WTC11 (cell line): Measurements from ENCODE around the gene PLEKHH3. TPM values are rescaled to one million over a fixed set of nuclear protein-coding genes. Genes with fewer than 3 reads are reported as not detected.

Source experiments
- ATAC-seq: fragments of 200-7000 bp; cut with Tn5 transposase; 2 replicates; pipeline ENCODE4 v1.10.0; 2021; ENCODE audit warnings: mild to moderate bottlenecking, moderate library complexity
- CTCF ChIA-PET: fragments of 300-600 bp; sonication (Branson Sonifier 250); formaldehyde crosslinking; loops from one replicate; lab custom pipeline; 2021; ENCODE audit warnings: antibody characterized with exemption; lab: Charles Lee
- POLR2A ChIA-PET: fragments of 350-600 bp; sonication (Branson Sonifier 250); formaldehyde crosslinking; loops from one replicate; lab custom pipeline; 2021; ENCODE audit warnings: antibody characterized with exemption; lab: Charles Lee
- DNase-seq: peaks from one replicate; pipeline ENCODE4 v3.0.0; 2021; ENCODE audit warnings: low spot score
- H3K27ac Mint-ChIP-seq: 2 replicates; pipeline ENCODE4 v1.8.0; 2021; ENCODE audit warnings: mixed read lengths
- H3K27me3 Mint-ChIP-seq: 2 replicates; pipeline ENCODE4 v1.8.0; 2021; ENCODE audit warnings: low read depth, mild to moderate bottlenecking, moderate library complexity, mixed read lengths
- H3K36me3 Mint-ChIP-seq: 2 replicates; pipeline ENCODE4 v1.8.0; 2021; ENCODE audit warnings: mixed read lengths
- H3K4me1 Mint-ChIP-seq: 2 replicates; pipeline ENCODE4 v1.8.0; 2022; ENCODE audit warnings: mixed read lengths
- H3K4me3 Mint-ChIP-seq: 2 replicates; pipeline ENCODE4 v1.8.0; 2021; ENCODE audit warnings: mild to moderate bottlenecking, moderate library complexity, mixed read lengths
- H3K9me3 Mint-ChIP-seq: 2 replicates; pipeline ENCODE4 v1.8.0; 2021; ENCODE audit warnings: mixed read lengths
- ATF3 ChIP-seq: sonication (generic); formaldehyde crosslinking; conservative IDR thresholded peaks from 2 replicates; pipeline ENCODE4 v1.8.1; 2022; ENCODE audit warnings: mild to moderate bottlenecking, missing genetic modification reagents
- CBFB ChIP-seq: sonication (generic); formaldehyde crosslinking; IDR thresholded peaks from 2 replicates; pipeline ENCODE4 v1.8.1; 2022; ENCODE audit warnings: mild to moderate bottlenecking, low read depth, missing genetic modification reagents
- E2F5 ChIP-seq: sonication (generic); formaldehyde crosslinking; IDR thresholded peaks from 2 replicates; pipeline ENCODE4 v1.8.1; 2022; ENCODE audit warnings: mild to moderate bottlenecking, moderate library complexity, missing genetic modification reagents
- ELF4 ChIP-seq: sonication (generic); formaldehyde crosslinking; IDR thresholded peaks from 2 replicates; pipeline ENCODE4 v1.8.1; 2022; ENCODE audit warnings: low read depth, mild to moderate bottlenecking, moderate library complexity, missing genetic modification reagents
- ETV6 ChIP-seq: sonication (generic); formaldehyde crosslinking; IDR thresholded peaks from 2 replicates; pipeline ENCODE4 v1.8.1; 2022; ENCODE audit warnings: mild to moderate bottlenecking, missing genetic modification reagents
- GRHL2 ChIP-seq: fragments of 250-450 bp; sonication (Bioruptor Pico); IDR thresholded peaks from 2 replicates; pipeline ENCODE4 v1.8.0; 2022; ENCODE audit warnings: mild to moderate bottlenecking, moderate library complexity; ENCODE audit not compliant: insufficient replicate concordance, severe bottlenecking
- HMGA2 ChIP-seq: fragments of 250-450 bp; sonication (Bioruptor Pico); IDR thresholded peaks from 2 replicates; pipeline ENCODE4 v1.4.0; 2021; ENCODE audit warnings: mild to moderate bottlenecking, moderate library complexity
- IRF2 ChIP-seq: sonication (generic); formaldehyde crosslinking; IDR thresholded peaks from 2 replicates; pipeline ENCODE4 v1.8.0; 2022; ENCODE audit warnings: low read depth, missing genetic modification reagents, borderline replicate concordance
- KAT7 ChIP-seq: sonication (generic); formaldehyde crosslinking; IDR thresholded peaks from 2 replicates; pipeline ENCODE4 v1.8.1; 2023; ENCODE audit warnings: missing genetic modification reagents, mild to moderate bottlenecking, borderline replicate concordance
- MAX ChIP-seq: sonication (generic); formaldehyde crosslinking; IDR thresholded peaks from 2 replicates; pipeline ENCODE4 v1.8.0; 2022; ENCODE audit warnings: mild to moderate bottlenecking, missing genetic modification reagents
- MXD4 ChIP-seq: fragments of 250-450 bp; sonication (Bioruptor Pico); IDR thresholded peaks from 2 replicates; pipeline ENCODE4 v1.8.0; 2021; ENCODE audit warnings: mild to moderate bottlenecking, moderate library complexity, borderline replicate concordance
- NFATC4 ChIP-seq: fragments of 250-450 bp; sonication (Bioruptor Pico); IDR thresholded peaks from 2 replicates; pipeline ENCODE4 v1.9.0; 2021; ENCODE audit warnings: mild to moderate bottlenecking
- SOX15 ChIP-seq: fragments of 250-450 bp; sonication (Bioruptor Pico); IDR thresholded peaks from 2 replicates; pipeline ENCODE4 v1.9.0; 2021; ENCODE audit warnings: mild to moderate bottlenecking
- TEAD1 ChIP-seq: sonication (generic); formaldehyde crosslinking; IDR thresholded peaks from 2 replicates; pipeline ENCODE4 v1.8.0; 2022; ENCODE audit warnings: mild to moderate bottlenecking, missing genetic modification reagents
- TP53 ChIP-seq: sonication (generic); formaldehyde crosslinking; IDR thresholded peaks from 2 replicates; pipeline ENCODE4 v1.8.1; 2023; ENCODE audit warnings: mild to moderate bottlenecking, missing genetic modification reagents
- ZBTB43 ChIP-seq: sonication (generic); formaldehyde crosslinking; IDR thresholded peaks from 2 replicates; pipeline ENCODE4 v1.8.1; 2023; ENCODE audit warnings: mild to moderate bottlenecking, missing genetic modification reagents
- ZNF219 ChIP-seq: sonication (generic); formaldehyde crosslinking; IDR thresholded peaks from 2 replicates; pipeline ENCODE4 v1.8.0; 2023; ENCODE audit warnings: missing genetic modification reagents, mild to moderate bottlenecking, borderline replicate concordance
- ZNF232 ChIP-seq: sonication (generic); formaldehyde crosslinking; IDR thresholded peaks from 2 replicates; pipeline ENCODE4 v1.8.0; 2022; ENCODE audit warnings: mild to moderate bottlenecking, missing genetic modification reagents
- ZNF281 ChIP-seq: sonication (generic); formaldehyde crosslinking; IDR thresholded peaks from 2 replicates; pipeline ENCODE4 v1.8.0; 2023; ENCODE audit warnings: mild to moderate bottlenecking, missing genetic modification reagents
- ZNF317 ChIP-seq: sonication (generic); formaldehyde crosslinking; IDR thresholded peaks from 2 replicates; pipeline ENCODE4 v1.8.1; 2023; ENCODE audit warnings: low read depth, mild to moderate bottlenecking, moderate library complexity, missing genetic modification reagents, borderline replicate concordance
- ZNF671 ChIP-seq: fragments of 250-450 bp; sonication (Bioruptor Pico); IDR thresholded peaks from 2 replicates; pipeline ENCODE4 v1.8.0; 2021; ENCODE audit warnings: mild to moderate bottlenecking
- total RNA-seq: library from RNA; stranded (reverse); gene quantifications from 3 replicates; pipeline ENCODE4 v1.2.3, GENCODE V29; 2021
- TF ChIP-seq, protein P1 (sequence below): sonication (generic); formaldehyde crosslinking; IDR thresholded peaks from 2 replicates; pipeline ENCODE4 v1.8.0; 2023; ENCODE audit warnings: missing genetic modification reagents, mild to moderate bottlenecking, borderline replicate concordance
- TF ChIP-seq, protein P2 (sequence below): sonication (generic); formaldehyde crosslinking; IDR thresholded peaks from 2 replicates; pipeline ENCODE4 v1.8.0; 2023; ENCODE audit warnings: missing genetic modification reagents

PLEKHH3 gene
- total RNA-seq, 1 experiment from 2014 or later: 40.2 TPM

- no peak for TF ChIP-seq KAT7 (CRISPR knock-in tag)
- TF ChIP-seq TP53 (CRISPR knock-in tag): no peak
- TF ChIP-seq, protein P1, sequence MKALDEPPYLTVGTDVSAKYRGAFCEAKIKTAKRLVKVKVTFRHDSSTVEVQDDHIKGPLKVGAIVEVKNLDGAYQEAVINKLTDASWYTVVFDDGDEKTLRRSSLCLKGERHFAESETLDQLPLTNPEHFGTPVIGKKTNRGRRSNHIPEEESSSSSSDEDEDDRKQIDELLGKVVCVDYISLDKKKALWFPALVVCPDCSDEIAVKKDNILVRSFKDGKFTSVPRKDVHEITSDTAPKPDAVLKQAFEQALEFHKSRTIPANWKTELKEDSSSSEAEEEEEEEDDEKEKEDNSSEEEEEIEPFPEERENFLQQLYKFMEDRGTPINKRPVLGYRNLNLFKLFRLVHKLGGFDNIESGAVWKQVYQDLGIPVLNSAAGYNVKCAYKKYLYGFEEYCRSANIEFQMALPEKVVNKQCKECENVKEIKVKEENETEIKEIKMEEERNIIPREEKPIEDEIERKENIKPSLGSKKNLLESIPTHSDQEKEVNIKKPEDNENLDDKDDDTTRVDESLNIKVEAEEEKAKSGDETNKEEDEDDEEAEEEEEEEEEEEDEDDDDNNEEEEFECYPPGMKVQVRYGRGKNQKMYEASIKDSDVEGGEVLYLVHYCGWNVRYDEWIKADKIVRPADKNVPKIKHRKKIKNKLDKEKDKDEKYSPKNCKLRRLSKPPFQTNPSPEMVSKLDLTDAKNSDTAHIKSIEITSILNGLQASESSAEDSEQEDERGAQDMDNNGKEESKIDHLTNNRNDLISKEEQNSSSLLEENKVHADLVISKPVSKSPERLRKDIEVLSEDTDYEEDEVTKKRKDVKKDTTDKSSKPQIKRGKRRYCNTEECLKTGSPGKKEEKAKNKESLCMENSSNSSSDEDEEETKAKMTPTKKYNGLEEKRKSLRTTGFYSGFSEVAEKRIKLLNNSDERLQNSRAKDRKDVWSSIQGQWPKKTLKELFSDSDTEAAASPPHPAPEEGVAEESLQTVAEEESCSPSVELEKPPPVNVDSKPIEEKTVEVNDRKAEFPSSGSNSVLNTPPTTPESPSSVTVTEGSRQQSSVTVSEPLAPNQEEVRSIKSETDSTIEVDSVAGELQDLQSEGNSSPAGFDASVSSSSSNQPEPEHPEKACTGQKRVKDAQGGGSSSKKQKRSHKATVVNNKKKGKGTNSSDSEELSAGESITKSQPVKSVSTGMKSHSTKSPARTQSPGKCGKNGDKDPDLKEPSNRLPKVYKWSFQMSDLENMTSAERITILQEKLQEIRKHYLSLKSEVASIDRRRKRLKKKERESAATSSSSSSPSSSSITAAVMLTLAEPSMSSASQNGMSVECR (CRISPR knock-in tag): no peak
These were observed 6.7 kb upstream of the PLEKHH3 start (continued) for GRCh38 chr17:42683407-42684034.

DNA sequence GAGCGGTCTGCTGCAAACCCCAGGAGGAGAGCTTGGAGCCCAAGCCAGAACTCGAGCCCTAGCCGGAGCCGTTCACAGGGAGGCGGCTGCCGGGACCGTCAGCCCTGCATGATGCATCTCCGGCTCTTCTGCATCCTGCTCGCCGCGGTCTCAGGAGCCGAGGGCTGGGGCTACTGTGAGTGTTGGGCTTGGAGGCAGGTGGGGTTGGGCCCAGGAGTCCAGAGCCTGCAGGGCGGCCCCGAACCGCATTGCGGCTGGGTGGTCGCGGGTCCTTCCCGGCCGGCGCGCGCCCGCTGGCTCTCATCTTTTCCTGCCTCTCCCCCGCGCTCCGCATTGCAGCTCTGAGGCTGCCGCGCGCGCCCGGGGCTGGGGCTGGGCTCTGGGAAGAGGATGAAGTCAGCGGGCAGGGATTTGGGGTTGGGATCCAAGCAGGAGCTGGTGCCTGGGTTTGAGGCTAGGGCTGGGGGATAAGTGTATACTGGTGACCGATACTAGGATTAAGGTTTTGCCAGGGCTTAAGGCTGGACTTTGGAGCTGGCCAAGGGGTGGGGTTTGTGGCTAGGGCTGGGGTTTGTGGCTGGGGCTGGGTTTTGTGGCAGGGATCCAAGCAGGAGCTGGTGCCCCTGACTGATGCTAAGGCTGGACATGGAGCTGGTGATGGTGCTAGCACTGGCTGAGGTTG, 6.1 kb upstream of the PLEKHH3 start:
- Mint-ChIP-seq H3K36me3 (peaks cover 14% of the 10 kb centered on the region; the same call in 1 of the 2 replicates), H3K4me3 (peak overlapping the region; percentile 80), H3K4me1 (peaks cover 45% of the 10 kb centered on the region), H3K9me3 (no peaks in the 10 kb centered on the region), H3K27me3 (peaks cover 22% of the 10 kb centered on the region), H3K27ac (no peak overlapping the region)
- ATAC-seq (peak; percentile 3), DNase-seq (peak; percentile 69)
- ChIA-PET POLR2A (interaction anchor here (0.5 to 1.8 kb wide), 10 partner anchors 12 to 1003 kb away, joined by 3 to 7 read pairs (median 3); no protein-coding TSS in a partner anchor), CTCF (interaction anchor here (0.6 to 2.5 kb wide), 25 partner anchors 9 to 499 kb away, joined by 3 to 51 read pairs (median 5); partner anchors contain the start of genes BECN1, PSMC3IP, RAMP2 and RETREG3)
- TF ChIP-seq ZNF317 (CRISPR knock-in tag) (no peak), TEAD1 (CRISPR knock-in tag) (0 out of 2 replicates have a peak, but pooled peaks have one; percentile 10), MAX (CRISPR knock-in tag) (peak; percentile 21), ZNF219 (no peak), MXD4 (CRISPR knock-in tag) (no peak), ZNF232 (no peak), ZNF671 (CRISPR knock-in tag) (no peak), TP53 (CRISPR knock-in tag) (no peak), NFATC4 (no peak), ZBTB43 (CRISPR knock-in tag) (no peak), ETV6 (CRISPR knock-in tag) (no peak), CBFB (no peak), ATF3 (CRISPR knock-in tag) (no peak), ELF4 (no peak), E2F5 (CRISPR knock-in tag) (no peak), GRHL2 (no peak), HMGA2 (CRISPR knock-in tag) (no peak), ZNF281 (CRISPR knock-in tag) (no peak), SOX15 (CRISPR knock-in tag) (no peak), IRF2 (CRISPR knock-in tag) (no peak)
- TF ChIP-seq, protein P2, sequence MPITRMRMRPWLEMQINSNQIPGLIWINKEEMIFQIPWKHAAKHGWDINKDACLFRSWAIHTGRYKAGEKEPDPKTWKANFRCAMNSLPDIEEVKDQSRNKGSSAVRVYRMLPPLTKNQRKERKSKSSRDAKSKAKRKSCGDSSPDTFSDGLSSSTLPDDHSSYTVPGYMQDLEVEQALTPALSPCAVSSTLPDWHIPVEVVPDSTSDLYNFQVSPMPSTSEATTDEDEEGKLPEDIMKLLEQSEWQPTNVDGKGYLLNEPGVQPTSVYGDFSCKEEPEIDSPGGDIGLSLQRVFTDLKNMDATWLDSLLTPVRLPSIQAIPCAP (CRISPR knock-in tag): no peak
